ENCODE results near the gene VPS8. TPM values are rescaled to one million over a fixed set of nuclear protein-coding genes. Genes with fewer than 3 reads are reported as not detected.

VPS8 gene, protein sequence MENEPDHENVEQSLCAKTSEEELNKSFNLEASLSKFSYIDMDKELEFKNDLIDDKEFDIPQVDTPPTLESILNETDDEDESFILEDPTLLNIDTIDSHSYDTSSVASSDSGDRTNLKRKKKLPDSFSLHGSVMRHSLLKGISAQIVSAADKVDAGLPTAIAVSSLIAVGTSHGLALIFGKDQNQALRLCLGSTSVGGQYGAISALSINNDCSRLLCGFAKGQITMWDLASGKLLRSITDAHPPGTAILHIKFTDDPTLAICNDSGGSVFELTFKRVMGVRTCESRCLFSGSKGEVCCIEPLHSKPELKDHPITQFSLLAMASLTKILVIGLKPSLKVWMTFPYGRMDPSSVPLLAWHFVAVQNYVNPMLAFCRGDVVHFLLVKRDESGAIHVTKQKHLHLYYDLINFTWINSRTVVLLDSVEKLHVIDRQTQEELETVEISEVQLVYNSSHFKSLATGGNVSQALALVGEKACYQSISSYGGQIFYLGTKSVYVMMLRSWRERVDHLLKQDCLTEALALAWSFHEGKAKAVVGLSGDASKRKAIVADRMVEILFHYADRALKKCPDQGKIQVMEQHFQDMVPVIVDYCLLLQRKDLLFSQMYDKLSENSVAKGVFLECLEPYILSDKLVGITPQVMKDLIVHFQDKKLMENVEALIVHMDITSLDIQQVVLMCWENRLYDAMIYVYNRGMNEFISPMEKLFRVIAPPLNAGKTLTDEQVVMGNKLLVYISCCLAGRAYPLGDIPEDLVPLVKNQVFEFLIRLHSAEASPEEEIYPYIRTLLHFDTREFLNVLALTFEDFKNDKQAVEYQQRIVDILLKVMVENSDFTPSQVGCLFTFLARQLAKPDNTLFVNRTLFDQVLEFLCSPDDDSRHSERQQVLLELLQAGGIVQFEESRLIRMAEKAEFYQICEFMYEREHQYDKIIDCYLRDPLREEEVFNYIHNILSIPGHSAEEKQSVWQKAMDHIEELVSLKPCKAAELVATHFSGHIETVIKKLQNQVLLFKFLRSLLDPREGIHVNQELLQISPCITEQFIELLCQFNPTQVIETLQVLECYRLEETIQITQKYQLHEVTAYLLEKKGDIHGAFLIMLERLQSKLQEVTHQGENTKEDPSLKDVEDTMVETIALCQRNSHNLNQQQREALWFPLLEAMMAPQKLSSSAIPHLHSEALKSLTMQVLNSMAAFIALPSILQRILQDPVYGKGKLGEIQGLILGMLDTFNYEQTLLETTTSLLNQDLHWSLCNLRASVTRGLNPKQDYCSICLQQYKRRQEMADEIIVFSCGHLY (N-terminal part only)
- total RNA-seq (2021; ENCODE audit: unreplicated experiment) (72.3 TPM), Bru-seq, nascent RNA (percentile 86 among the genes with signal in this experiment), BruChase-seq, experiment 1, labeled RNA remaining after a 2-hour chase (percentile 84 among the genes with signal in this experiment), BruChase-seq, experiment 2, labeled RNA remaining after a 6-hour chase (percentile 73 among the genes with signal in this experiment)
- polyA plus RNA-seq (2012; ENCODE audit: insufficient read length): 20.5 TPM
- long read RNA-seq, full-length matches to known transcripts: 75 of 141 reads
- long read RNA-seq, partial matches to known transcripts: 13 of 141 reads
- long read RNA-seq, other reads (novel, unspliced or antisense): 53 of 141 reads

DNA sequence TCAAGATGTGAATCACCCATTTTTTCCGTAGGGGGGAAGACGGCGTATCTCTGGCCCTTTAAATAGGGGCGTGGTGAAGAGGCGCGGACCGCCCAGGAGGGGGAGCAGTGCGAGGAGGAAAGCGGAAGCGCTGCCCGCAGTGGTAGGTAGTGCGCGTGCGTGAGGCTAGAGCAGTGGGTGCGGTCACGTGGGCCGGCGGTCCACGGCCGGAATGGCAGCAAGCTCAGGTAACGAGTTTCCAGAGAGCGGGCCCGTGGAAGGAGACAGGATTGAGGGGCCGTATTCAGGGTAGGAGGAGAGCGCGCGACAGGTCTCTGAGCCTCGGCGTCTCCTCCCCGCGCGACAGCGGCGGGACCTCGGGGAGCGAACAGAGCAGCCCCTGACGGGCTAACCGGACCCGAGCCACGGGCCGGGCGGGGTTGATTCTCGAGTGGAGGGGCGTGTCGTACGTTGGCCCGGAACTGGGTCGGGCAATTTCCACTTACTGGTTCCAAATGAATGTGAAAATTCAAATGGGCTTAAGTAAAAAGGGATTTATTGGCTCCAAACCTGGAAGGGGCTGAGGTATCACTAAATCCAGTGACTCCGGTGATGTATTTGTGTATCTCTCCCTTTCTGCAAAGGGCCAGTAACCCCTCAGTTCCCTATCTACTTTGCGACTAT lies at the start of gene VPS8:
TSS of gene VPS8 (plus strand) at position 168 of the 663 bp plus-strand sequence. CDS start 12,467 bp downstream, outside the sequence.
- ATAC-seq: peak; percentile 97
- DNase-seq (ENCODE audit: low read depth, low spot score): peak; percentile 89
- peak within 1 kb of the TSS; percentile 90 to 98 for H3K4me3 ChIP-seq (ENCODE audit: low read depth in 2 of 2, low read length in 2 of 2)
- TF ChIP-seq, protein P1, sequence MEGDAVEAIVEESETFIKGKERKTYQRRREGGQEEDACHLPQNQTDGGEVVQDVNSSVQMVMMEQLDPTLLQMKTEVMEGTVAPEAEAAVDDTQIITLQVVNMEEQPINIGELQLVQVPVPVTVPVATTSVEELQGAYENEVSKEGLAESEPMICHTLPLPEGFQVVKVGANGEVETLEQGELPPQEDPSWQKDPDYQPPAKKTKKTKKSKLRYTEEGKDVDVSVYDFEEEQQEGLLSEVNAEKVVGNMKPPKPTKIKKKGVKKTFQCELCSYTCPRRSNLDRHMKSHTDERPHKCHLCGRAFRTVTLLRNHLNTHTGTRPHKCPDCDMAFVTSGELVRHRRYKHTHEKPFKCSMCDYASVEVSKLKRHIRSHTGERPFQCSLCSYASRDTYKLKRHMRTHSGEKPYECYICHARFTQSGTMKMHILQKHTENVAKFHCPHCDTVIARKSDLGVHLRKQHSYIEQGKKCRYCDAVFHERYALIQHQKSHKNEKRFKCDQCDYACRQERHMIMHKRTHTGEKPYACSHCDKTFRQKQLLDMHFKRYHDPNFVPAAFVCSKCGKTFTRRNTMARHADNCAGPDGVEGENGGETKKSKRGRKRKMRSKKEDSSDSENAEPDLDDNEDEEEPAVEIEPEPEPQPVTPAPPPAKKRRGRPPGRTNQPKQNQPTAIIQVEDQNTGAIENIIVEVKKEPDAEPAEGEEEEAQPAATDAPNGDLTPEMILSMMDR (IDR thresholded peaks at IDR 0.05): peak; percentile 40
- TF ChIP-seq TCF7L2 (IDR thresholded peaks at IDR 0.05; ENCODE audit: low read depth, low read length): no peak
- peak; percentile 91 for TF ChIP-seq POLR2AphosphoS5 (IDR thresholded peaks at IDR 0.05; ENCODE audit: low read depth, low read length)
- TF ChIP-seq, protein P2, sequence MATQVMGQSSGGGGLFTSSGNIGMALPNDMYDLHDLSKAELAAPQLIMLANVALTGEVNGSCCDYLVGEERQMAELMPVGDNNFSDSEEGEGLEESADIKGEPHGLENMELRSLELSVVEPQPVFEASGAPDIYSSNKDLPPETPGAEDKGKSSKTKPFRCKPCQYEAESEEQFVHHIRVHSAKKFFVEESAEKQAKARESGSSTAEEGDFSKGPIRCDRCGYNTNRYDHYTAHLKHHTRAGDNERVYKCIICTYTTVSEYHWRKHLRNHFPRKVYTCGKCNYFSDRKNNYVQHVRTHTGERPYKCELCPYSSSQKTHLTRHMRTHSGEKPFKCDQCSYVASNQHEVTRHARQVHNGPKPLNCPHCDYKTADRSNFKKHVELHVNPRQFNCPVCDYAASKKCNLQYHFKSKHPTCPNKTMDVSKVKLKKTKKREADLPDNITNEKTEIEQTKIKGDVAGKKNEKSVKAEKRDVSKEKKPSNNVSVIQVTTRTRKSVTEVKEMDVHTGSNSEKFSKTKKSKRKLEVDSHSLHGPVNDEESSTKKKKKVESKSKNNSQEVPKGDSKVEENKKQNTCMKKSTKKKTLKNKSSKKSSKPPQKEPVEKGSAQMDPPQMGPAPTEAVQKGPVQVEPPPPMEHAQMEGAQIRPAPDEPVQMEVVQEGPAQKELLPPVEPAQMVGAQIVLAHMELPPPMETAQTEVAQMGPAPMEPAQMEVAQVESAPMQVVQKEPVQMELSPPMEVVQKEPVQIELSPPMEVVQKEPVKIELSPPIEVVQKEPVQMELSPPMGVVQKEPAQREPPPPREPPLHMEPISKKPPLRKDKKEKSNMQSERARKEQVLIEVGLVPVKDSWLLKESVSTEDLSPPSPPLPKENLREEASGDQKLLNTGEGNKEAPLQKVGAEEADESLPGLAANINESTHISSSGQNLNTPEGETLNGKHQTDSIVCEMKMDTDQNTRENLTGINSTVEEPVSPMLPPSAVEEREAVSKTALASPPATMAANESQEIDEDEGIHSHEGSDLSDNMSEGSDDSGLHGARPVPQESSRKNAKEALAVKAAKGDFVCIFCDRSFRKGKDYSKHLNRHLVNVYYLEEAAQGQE (IDR thresholded peaks at IDR 0.05; ENCODE audit: insufficient read depth in 1 of 2, low read depth in 2 of 2, low read length in 1 of 2): 0 out of 4 replicates have a peak, but pooled peaks of 1 of the 2 experiments have one; percentile 42
- TF ChIP-seq SIN3A (IDR thresholded peaks at IDR 0.05; ENCODE audit: borderline replicate concordance, insufficient read depth, low read depth, low read length): peak; percentile 92
- peak within 1 kb of the TSS; percentile 88 for H3K27ac ChIP-seq (ENCODE audit: low read length)
- no TSS peak for BruUV-seq (replicated peaks)
- H3K4me1 ChIP-seq (ENCODE audit: control insufficient read depth, insufficient read depth, low read length): peaks cover 13% of the 10 kb centered on the region
- ChIA-PET POLR2A (interaction anchor here (0.6 kb wide), 1 partner anchor 48 kb away, joined by 4 read pairs; no protein-coding TSS in a partner anchor), CTCF (interaction anchor here (0.7 to 1.4 kb wide), 3 partner anchors 10 to 440 kb away, joined by 3 to 5 read pairs (median 3); no protein-coding TSS in a partner anchor)
- no peaks in the 10 kb centered on the region for H3K9me3 ChIP-seq (ENCODE audit: control insufficient read depth, insufficient read depth, low read depth, low read length)
- intact Hi-C loops (cut with micrococcal nuclease; ENCODE audit: unreplicated experiment): no loop called here
- H3K27me3 ChIP-seq (ENCODE audit: control insufficient read depth, insufficient read depth, low read length): no peaks in the 10 kb centered on the region
- H3K36me3 ChIP-seq (ENCODE audit: control insufficient read depth, insufficient read depth, low read length): peaks cover 7% of the 10 kb centered on the region; the same call in 1 of the 2 replicates
- in situ Hi-C loops (cut with HindIII; ENCODE audit: low pct_unique_long_range_greater_than_20kb, low sequenced_read_pairs): no loop called here

Data from Panc1 (cell line).